ENCODE results near the gene LMO1. TPM values are rescaled to one million over a fixed set of nuclear protein-coding genes. Genes with fewer than 3 reads are reported as not detected.

Gene LMO1
- total RNA-seq, 6 experiments from 2014 or later: not detected

GRCh38 chr11:8261921-8262551, 1.6 kb downstream of the LMO1 start:
- no peak overlapping the region for H3K27ac ChIP-seq
- no peaks in the 10 kb centered on the region for H3K9me3 ChIP-seq
- DNase-seq (peak in 2 of 3 donors; percentile 24 to 36), ATAC-seq (no peak)
- no peak overlapping the region for H3K4me3 ChIP-seq
- no peaks in the 10 kb centered on the region for H3K36me3 ChIP-seq
- peaks cover 7 to 37% of the 10 kb centered on the region in 2 donors for H3K27me3 ChIP-seq
- WGBS (ENCODE audit: insufficient coverage, low coverage, low lambda C conversion rate, missing lambda C conversion rate): no CpG with 5 or more reads among the region's 12 CpGs
- intact Hi-C loops (cut with DNase I): no loop called here
- TF ChIP-seq POLR2A (IDR thresholded peaks at IDR 0.05) (no peak), CTCF (IDR thresholded peaks at IDR 0.05) (no peak)
- peaks cover 0 to 15% (median 0%) of the 10 kb centered on the region in 4 donors for H3K4me1 ChIP-seq

GRCh38 chr11:8261291-8261690, 2.4 kb downstream of the LMO1 start:
- Histone ChIP-seq H3K27me3 (peaks cover 7 to 37% of the 10 kb centered on the region in 2 donors), H3K4me3 (no peak overlapping the region), H3K27ac (no peak overlapping the region), H3K36me3 (no peaks in the 10 kb centered on the region), H3K4me1 (peaks cover 0 to 15% (median 0%) of the 10 kb centered on the region in 4 donors), H3K9me3 (no peaks in the 10 kb centered on the region)
- intact Hi-C loops (cut with DNase I): no loop called here
- peak in 2 of 3 donors; percentile 13 to 37 for DNase-seq
- 100% methylated on average over 2 of the region's 2 CpGs for WGBS (ENCODE audit: insufficient coverage, low coverage, low lambda C conversion rate, missing lambda C conversion rate)
- no peak for ATAC-seq
- no peak for TF ChIP-seq CTCF (IDR thresholded peaks at IDR 0.05)
- TF ChIP-seq POLR2A (IDR thresholded peaks at IDR 0.05): no peak

GRCh38 chr11:8260202-8260966, 3.3 kb downstream of the LMO1 start:
- Histone ChIP-seq H3K36me3 (no peaks in the 10 kb centered on the region), H3K27ac (no peak overlapping the region), H3K4me1 (peaks cover 0 to 15% (median 0%) of the 10 kb centered on the region in 4 donors), H3K27me3 (peaks cover 2 to 33% of the 10 kb centered on the region in 2 donors), H3K9me3 (no peaks in the 10 kb centered on the region), H3K4me3 (no peak overlapping the region)
- ATAC-seq (no peak), DNase-seq (peak in 2 of 3 donors; percentile 18 to 26)
- 53% methylated on average over 16 of the region's 20 CpGs for WGBS (ENCODE audit: insufficient coverage, low coverage, low lambda C conversion rate, missing lambda C conversion rate)
- intact Hi-C loops (cut with DNase I): no loop called here
- no peak for TF ChIP-seq CTCF (IDR thresholded peaks at IDR 0.05)
- no peak for TF ChIP-seq POLR2A (IDR thresholded peaks at IDR 0.05)

GRCh38 chr11:8259306-8259959, 4.2 kb downstream of the LMO1 start:
- 45% methylated on average over 5 of the region's 11 CpGs for WGBS (ENCODE audit: insufficient coverage, low coverage, low lambda C conversion rate, missing lambda C conversion rate)
- no peak overlapping the region for H3K4me3 ChIP-seq
- no peaks in the 10 kb centered on the region for H3K36me3 ChIP-seq
- intact Hi-C loops (cut with DNase I): no loop called here
- DNase-seq: peak in 2 of 3 donors; percentile 24 to 31
- H3K27me3 ChIP-seq: peaks cover 0 to 25% of the 10 kb centered on the region in 2 donors
- TF ChIP-seq POLR2A (IDR thresholded peaks at IDR 0.05) (no peak), CTCF (IDR thresholded peaks at IDR 0.05) (no peak)
- no peak overlapping the region for H3K27ac ChIP-seq
- ATAC-seq: no peak
- H3K4me1 ChIP-seq: peaks cover 0 to 15% (median 0%) of the 10 kb centered on the region in 4 donors
- H3K9me3 ChIP-seq: no peaks in the 10 kb centered on the region

Measured in right lobe of liver (tissue), 6 donors.